H1 (cell line): ENCODE data around the gene ANXA1. TPM values are rescaled to one million over a fixed set of nuclear protein-coding genes. Genes with fewer than 3 reads are reported as not detected.

Source experiments
- CTCF ChIA-PET: fragments of 300-600 bp; sonication (Branson Sonifier 250); formaldehyde crosslinking; loops from one replicate; lab custom pipeline; 2021; ENCODE audit not compliant: partially characterized antibody; lab: Charles Lee
- POLR2A ChIA-PET: fragments of 300-600 bp; sonication (Branson Sonifier 250); formaldehyde crosslinking; loops from one replicate; lab custom pipeline; 2021; ENCODE audit warnings: inconsistent platforms; ENCODE audit not compliant: partially characterized antibody; lab: Charles Lee
- DNase-seq, 2 experiments: peaks; one replicate each; pipeline versions ENCODE4 v3.0.0 to v3.0.0-alpha.2; 2010 to 2022; ENCODE audit warnings: low spot score in 2 of 2, low read depth in 1 of 2, mixed read lengths in 1 of 2
- FAIRE-seq: peaks from 2 replicates; lab custom pipeline; 2011; peaks lifted over from hg19 to GRCh38; lab: Jason Lieb, UNC
- H2AFZ ChIP-seq: 2 replicates; pipeline ENCODE4 v1.8.1; 2012; ENCODE audit warnings: low read length, inconsistent platforms
- H2AK5ac ChIP-seq: 2 replicates; pipeline ENCODE4 v1.6.1; 2013; ENCODE audit warnings: low read depth, low read length
- H2BK120ac ChIP-seq: replicated peaks from 2 replicates; pipeline ENCODE3; 2013; ENCODE audit warnings: low read depth, low read length, inconsistent platforms
- H2BK12ac ChIP-seq: 2 replicates; pipeline ENCODE4 v1.6.1; 2013; ENCODE audit warnings: low read depth, low read length
- H2BK15ac ChIP-seq: 2 replicates; pipeline ENCODE4 v1.6.1; 2013; ENCODE audit warnings: low read length
- H2BK20ac ChIP-seq: 2 replicates; pipeline ENCODE4 v1.6.1; 2013; ENCODE audit warnings: low read length
- H2BK5ac ChIP-seq: 2 replicates; pipeline ENCODE4 v1.6.1; 2013; ENCODE audit warnings: low read depth, low read length
- H3K14ac ChIP-seq: 2 replicates; pipeline ENCODE4 v1.6.1; 2013; ENCODE audit warnings: inconsistent platforms; ENCODE audit not compliant: insufficient read length
- H3K18ac ChIP-seq: 2 replicates; pipeline ENCODE4 v1.6.1; 2013; ENCODE audit warnings: low read length; ENCODE audit errors: extremely low read depth
- H3K23ac ChIP-seq: 2 replicates; pipeline ENCODE4 v1.6.1; 2013; ENCODE audit warnings: inconsistent platforms; ENCODE audit not compliant: insufficient read length
- H3K23me2 ChIP-seq: 2 replicates; pipeline ENCODE4 v1.6.1; 2013; ENCODE audit warnings: low read depth, low read length
- H3K27ac ChIP-seq: 2 replicates; pipeline ENCODE4 v1.6.1; 2011; ENCODE audit warnings: low read depth, low read length, inconsistent platforms
- H3K27me3 ChIP-seq, 4 experiments: replicated peaks in 1 of 4; 1 replicate in 1 of 4; 2 replicates in 3 of 4; pipeline versions ENCODE4 v1.6.1 to v1.8.1; 2011 to 2013; ENCODE audit warnings: low read length in 3 of 4, mild to moderate bottlenecking in 3 of 4, inconsistent platforms in 2 of 4, mixed read lengths in 2 of 4, moderate library complexity in 1 of 4; ENCODE audit not compliant: control insufficient read depth in 3 of 4, insufficient read depth in 3 of 4; ENCODE audit errors: extremely low read depth in 1 of 4
- H3K36me3 ChIP-seq, 4 experiments: 2 replicates each; pipeline versions ENCODE4 v1.6.1 to v1.8.1; 2011 to 2013; ENCODE audit warnings: mild to moderate bottlenecking in 4 of 4, low read length in 3 of 4, moderate library complexity in 2 of 4, control low read depth in 1 of 4, inconsistent platforms in 1 of 4; ENCODE audit not compliant: insufficient read depth in 4 of 4, control insufficient read depth in 2 of 4
- H3K4ac ChIP-seq: replicated peaks from 2 replicates; pipeline ENCODE3; 2013; ENCODE audit warnings: low read length, low read depth, mixed read lengths, inconsistent platforms; ENCODE audit not compliant: insufficient read length
- H3K4me1 ChIP-seq, 4 experiments: replicated peaks in 1 of 4; 1 replicate in 1 of 4; 2 replicates in 3 of 4; pipeline versions ENCODE4 v1.6.1 to v1.8.1; 2011 to 2013; ENCODE audit warnings: low read length in 3 of 4, inconsistent platforms in 2 of 4, mixed read lengths in 1 of 4; ENCODE audit not compliant: insufficient read depth in 4 of 4, control insufficient read depth in 3 of 4
- H3K4me2 ChIP-seq, 2 experiments: 2 replicates each; pipeline versions ENCODE4 v1.6.1 to v1.8.1; 2011 to 2013; ENCODE audit warnings: low read depth in 2 of 2, low read length in 2 of 2, control low read depth in 1 of 2, inconsistent platforms in 1 of 2, mild to moderate bottlenecking in 1 of 2; ENCODE audit not compliant: insufficient read depth in 1 of 2
- H3K4me3 ChIP-seq, 4 experiments: fragments of 200-600, 300-600 bp in 1 of 4; sonication (generic), shearing (Covaris generic), sonication (Bioruptor Twin) in 1 of 4; 2 replicates each; pipeline versions ENCODE4 v1.5.1 to v1.8.1; 2011 to 2016; ENCODE audit warnings: low read length in 4 of 4, low read depth in 3 of 4, control low read depth in 2 of 4, inconsistent platforms in 2 of 4, mild to moderate bottlenecking in 2 of 4, mixed read lengths in 1 of 4, moderate library complexity in 1 of 4; ENCODE audit not compliant: insufficient read depth in 2 of 4; ENCODE audit errors: extremely low read depth in 1 of 4
- H3K56ac ChIP-seq: replicated peaks from 2 replicates; pipeline ENCODE3; 2013; ENCODE audit warnings: low read depth, mild to moderate bottlenecking, mixed read lengths, low read length, inconsistent platforms; ENCODE audit not compliant: insufficient read length
- H3K79me1 ChIP-seq: 2 replicates; pipeline ENCODE4 v1.6.1; 2013; ENCODE audit warnings: low read depth, low read length, control low read depth
- H3K79me2 ChIP-seq, 2 experiments: 2 replicates each; pipeline versions ENCODE4 v1.6.1 to v1.8.1; 2012 to 2013; ENCODE audit warnings: low read length in 2 of 2, mild to moderate bottlenecking in 2 of 2, inconsistent platforms in 1 of 2; ENCODE audit not compliant: insufficient read depth in 2 of 2, control insufficient read depth in 1 of 2
- H3K9ac ChIP-seq, 4 experiments: replicated peaks in 1 of 4; 1 replicate in 1 of 4; 2 replicates in 3 of 4; pipeline versions ENCODE4 v1.6.1 to v1.8.1; 2011 to 2013; ENCODE audit warnings: low read depth in 3 of 4, low read length in 3 of 4, control low read depth in 2 of 4, mild to moderate bottlenecking in 2 of 4, moderate library complexity in 2 of 4, inconsistent platforms in 1 of 4; ENCODE audit errors: extremely low read depth in 1 of 4
- H3K9me3 ChIP-seq, 2 experiments: 2 replicates each; pipeline versions ENCODE4 v1.6.1 to v1.8.1; 2012 to 2013; ENCODE audit warnings: mild to moderate bottlenecking in 2 of 2, moderate library complexity in 2 of 2, control low read depth in 1 of 2, inconsistent platforms in 1 of 2, low read depth in 1 of 2, low read length in 1 of 2, mixed read lengths in 1 of 2; ENCODE audit not compliant: insufficient read depth in 2 of 2
- H4K20me1 ChIP-seq, 2 experiments: replicated peaks in 1 of 2; 2 replicates each; pipeline versions ENCODE3 to v1.8.1; 2011 to 2013; ENCODE audit warnings: inconsistent platforms in 2 of 2, low read length in 2 of 2, mild to moderate bottlenecking in 1 of 2; ENCODE audit not compliant: insufficient read depth in 2 of 2, control insufficient read depth in 1 of 2
- H4K5ac ChIP-seq: 2 replicates; pipeline ENCODE4 v1.6.1; 2013; ENCODE audit warnings: low read length, low read depth, mixed read lengths, inconsistent platforms; ENCODE audit not compliant: insufficient read length
- H4K8ac ChIP-seq: 2 replicates; pipeline ENCODE4 v1.8.0; 2013; ENCODE audit warnings: mild to moderate bottlenecking, moderate library complexity, low read length, inconsistent platforms; ENCODE audit not compliant: insufficient read depth; ENCODE audit errors: extremely low read depth
- H4K91ac ChIP-seq: replicated peaks from 2 replicates; pipeline ENCODE3; 2013; ENCODE audit warnings: low read length, mixed read lengths, inconsistent platforms; ENCODE audit not compliant: insufficient read length
- ATF2 ChIP-seq: IDR thresholded peaks from 2 replicates; pipeline ENCODE4 v1.6.1; 2012; ENCODE audit warnings: low read length, inconsistent platforms
- BRCA1 ChIP-seq: IDR thresholded peaks from 2 replicates; pipeline ENCODE4 v1.6.1; 2012; ENCODE audit warnings: low read depth, low read length, improper control_type of control experiment
- CHD1 ChIP-seq: IDR thresholded peaks from 2 replicates; pipeline ENCODE4 v1.6.1; 2012; ENCODE audit warnings: low read depth, low read length, improper control_type of control experiment
- CHD2 ChIP-seq: IDR thresholded peaks from 2 replicates; pipeline ENCODE4 v1.6.1; 2012; ENCODE audit warnings: low read length, improper control_type of control experiment
- EZH2 ChIP-seq: fragments of 200-600 bp; sonication (generic); IDR thresholded peaks from 2 replicates; pipeline ENCODE4 v1.7.1; 2012; ENCODE audit warnings: low read depth, mild to moderate bottlenecking, moderate library complexity, low read length, inconsistent platforms; ENCODE audit not compliant: severe bottlenecking
- MAX ChIP-seq: IDR thresholded peaks from 2 replicates; pipeline ENCODE4 v1.6.1; 2012; ENCODE audit warnings: inconsistent platforms
- RFX5 ChIP-seq: IDR thresholded peaks from 2 replicates; pipeline ENCODE4 v1.6.1; 2011; ENCODE audit warnings: low read depth, low read length, improper control_type of control experiment, borderline replicate concordance
- RNF2 ChIP-seq: fragments of 200-900, 300-1000 bp; sonication (generic); IDR thresholded peaks from 2 replicates; pipeline ENCODE4 v1.7.1; 2016; ENCODE audit warnings: borderline replicate concordance, low read depth, mild to moderate bottlenecking, antibody characterized with exemption, low read length; ENCODE audit not compliant: poor library complexity, severe bottlenecking; ENCODE audit errors: missing control alignments
- SRF ChIP-seq: IDR thresholded peaks from 2 replicates; pipeline ENCODE4 v1.6.1; 2011; ENCODE audit warnings: mild to moderate bottlenecking, low read depth, low read length, moderate library complexity
- TEAD4 ChIP-seq: IDR thresholded peaks from 2 replicates; pipeline ENCODE4 v1.6.1; 2012; ENCODE audit warnings: low read depth, low read length, inconsistent platforms, mixed read lengths
- WGBS, 2 experiments: shearing (Covaris generic) in 1 of 2; methylation state at CpG; one replicate each; pipeline versions ENCODE4 v1.1.6 to v1.1.7; 2013 to 2015; ENCODE audit warnings: low lambda C conversion rate in 2 of 2, mixed read lengths in 2 of 2, inconsistent platforms in 1 of 2, low coverage in 1 of 2, missing lambda C conversion rate in 1 of 2; ENCODE audit not compliant: insufficient replicate concordance in 2 of 2, insufficient coverage in 1 of 2, insufficient read length in 1 of 2; ENCODE audit errors: extremely low coverage in 1 of 2, missing lambda C conversion rate in 1 of 2; 5-methylcytosine and 5-hydroxymethylcytosine counted together
- polyA plus RNA-seq, 7 experiments: library from polyadenylated mRNA; depleted of rRNA in 3 of 7; stranded (reverse) in 5 of 7; unstranded in 2 of 7; fragments of >200 nt in 5 of 7; fragments of 200-250 nt in 2 of 7; gene quantifications; 1 replicate in 5 of 7; 2 replicates in 1 of 7; 4 replicates in 1 of 7; pipeline versions ENCODE4 v1.2.1 to v1.2.3, GENCODE V29; 2011 to 2013; ENCODE audit warnings: missing spikeins in 2 of 7, mixed read lengths in 2 of 7
- total RNA-seq: library from RNA; stranded (reverse); fragmentation: NEBNext Ultra II Directional; extraction: Animal tissue kit (Norgen Biotek cat#: 25700); gene quantifications from 2 replicates; pipeline ENCODE4 v1.2.1, GENCODE V29; 2021

Gene ANXA1
- total and polyA plus RNA-seq, 2 of the 8 experiments (the other 6 are each of a cell fraction or from before 2014, with no cell fraction given): 0.71 to 5.7 TPM

DNA sequence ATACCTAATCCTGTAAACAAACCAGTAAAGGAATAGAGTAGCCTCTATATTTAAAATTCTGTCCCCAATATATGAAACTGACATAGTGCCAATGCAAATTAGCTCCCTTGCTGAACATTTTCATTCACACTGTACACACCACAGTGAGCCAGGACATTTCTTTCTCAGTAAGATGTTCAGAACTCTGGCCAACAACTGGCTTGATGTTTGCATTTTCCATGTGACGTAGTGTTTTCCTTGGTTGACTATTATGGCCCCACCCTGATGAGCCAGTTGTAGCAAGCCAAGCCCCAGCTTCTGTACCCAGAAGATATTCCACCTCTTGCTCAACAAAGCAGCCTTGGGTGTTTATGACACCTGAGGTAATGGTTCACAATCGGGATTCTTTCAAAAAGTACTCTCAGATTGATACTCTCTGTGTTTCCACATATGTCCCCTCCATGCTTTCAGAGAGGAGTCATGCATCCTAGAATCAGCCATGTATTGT lies 17.7 kb upstream of the ANXA1 start:
- Histone ChIP-seq H2BK120ac (no peak overlapping the region), H3K4ac (no peak overlapping the region), H3K27me3 (no peaks in the 10 kb centered on the region), H4K5ac (no peak overlapping the region), H3K4me1 (no peaks in the 10 kb centered on the region; a peak in 1 of 7 replicates), H2BK5ac (no peak overlapping the region), H4K20me1 (no peaks in the 10 kb centered on the region), H3K4me2 (no peak overlapping the region), H3K27ac (no peak overlapping the region), H3K18ac (no peak overlapping the region), H3K56ac (no peak overlapping the region), H3K23ac (no peak overlapping the region), H4K91ac (no peak overlapping the region), H3K79me1 (no peaks in the 10 kb centered on the region), H3K9ac (no peak overlapping the region), H3K23me2 (no peaks in the 10 kb centered on the region), H2BK15ac (no peak overlapping the region; the same call in 1 of the 2 replicates), H3K9me3 (no peaks in the 10 kb centered on the region), H2AK5ac (no peak overlapping the region), H3K14ac (no peak overlapping the region), H4K8ac (no peak overlapping the region), H3K36me3 (no peaks in the 10 kb centered on the region), H3K4me3 (no peak overlapping the region), H2AFZ (peak overlapping the region; percentile 92), H2BK12ac (no peak overlapping the region), H2BK20ac (no peak overlapping the region), H3K79me2 (no peaks in the 10 kb centered on the region)
- CTCF ChIA-PET: interaction anchor here (1.8 kb wide), 1 partner anchor 26 kb away, joined by 4 read pairs; no protein-coding TSS in a partner anchor
- WGBS, 2 experiments: 100% methylated on average over 2 of the region's 2 CpGs; no CpG with 5 or more reads in 1 of the 2 experiments
- DNase-seq: no peak
- POLR2A ChIA-PET: no interaction called here
- no peak for TF ChIP-seq CHD1
- TF ChIP-seq RNF2: no peak
- no peak for TF ChIP-seq CHD2
- no peak for TF ChIP-seq SRF
- no peak for TF ChIP-seq RFX5
- no peak for TF ChIP-seq TEAD4
- no peak for TF ChIP-seq EZH2
- TF ChIP-seq ATF2: no peak
- TF ChIP-seq BRCA1: no peak
- TF ChIP-seq MAX: no peak
- no peak for FAIRE-seq
